ENCODE data around the gene PODXL. TPM values are rescaled to one million over a fixed set of nuclear protein-coding genes. Genes with fewer than 3 reads are reported as not detected.
"Not testable (repeated sequence)": the region's sequence is repeated elsewhere in the genome, so short reads cannot be mapped to it uniquely, and the experiment has no call there.

The PODXL gene
- total and polyA plus RNA-seq, 2 experiments from 2014 or later = 24.1 to 58.5 TPM

GRCh38 chr7:131476740-131477139 lies 79.7 kb downstream of the PODXL start:
- H3K36me3 ChIP-seq = peaks cover 15% of the 10 kb centered on the region
- no peaks in the 10 kb centered on the region for H3K9me3 ChIP-seq (ENCODE audit: low read depth)

GRCh38 chr7:131471250-131472004 lies 85.0 kb downstream of the PODXL start:
- Histone ChIP-seq H3K4me1 (ENCODE audit: low read depth) (no peaks in the 10 kb centered on the region), H3K27me3 (no peaks in the 10 kb centered on the region), H3K27ac (no peak overlapping the region), H3K4me3 (no peak overlapping the region), H3K9me3 (ENCODE audit: low read depth) (no peaks in the 10 kb centered on the region), H3K36me3 (peaks cover 40% of the 10 kb centered on the region)
- no peak for TF ChIP-seq CTCF (IDR thresholded peaks at IDR 0.05; ENCODE audit: low read depth, low read length)
- no peak for DNase-seq (ENCODE audit: low read depth in 1 of 2, low spot score in 1 of 2)

More at GRCh38 chr7:131476740-131477139, 79.7 kb downstream of the PODXL start:
- no peaks in the 10 kb centered on the region for H3K27me3 ChIP-seq
- no peaks in the 10 kb centered on the region for H3K4me1 ChIP-seq (ENCODE audit: low read depth)
- DNase-seq (ENCODE audit: low read depth in 1 of 2, low spot score in 1 of 2) = no peak
- no peak overlapping the region for H3K27ac ChIP-seq
- no peak for TF ChIP-seq CTCF (IDR thresholded peaks at IDR 0.05; ENCODE audit: low read depth, low read length)
- H3K4me3 ChIP-seq = no peak overlapping the region

GRCh38 chr7:131467788-131468187 lies 88.6 kb downstream of the PODXL start:
- Histone ChIP-seq H3K4me3 (no peak overlapping the region), H3K27ac (no peak overlapping the region), H3K27me3 (no peaks in the 10 kb centered on the region), H3K36me3 (peaks cover 39% of the 10 kb centered on the region), H3K4me1 (ENCODE audit: low read depth) (no peaks in the 10 kb centered on the region), H3K9me3 (ENCODE audit: low read depth) (no peaks in the 10 kb centered on the region)
- no peak for TF ChIP-seq CTCF (IDR thresholded peaks at IDR 0.05; ENCODE audit: low read depth, low read length)
- no peak for DNase-seq (ENCODE audit: low read depth in 1 of 2, low spot score in 1 of 2)

- TF ChIP-seq CTCF (IDR thresholded peaks at IDR 0.05; ENCODE audit: low read depth, low read length) = no peak
- Histone ChIP-seq H3K9me3 (ENCODE audit: low read depth) (no peaks in the 10 kb centered on the region), H3K27ac (no peak overlapping the region), H3K4me1 (ENCODE audit: low read depth) (no peaks in the 10 kb centered on the region), H3K4me3 (no peak overlapping the region), H3K36me3 (peaks cover 39% of the 10 kb centered on the region), H3K27me3 (no peaks in the 10 kb centered on the region)
- no peak for DNase-seq (ENCODE audit: low read depth in 1 of 2, low spot score in 1 of 2)
These were observed 89.6 kb downstream of the PODXL start for GRCh38 chr7:131466735-131467365.

GRCh38 chr7:131462715-131463114 lies 93.7 kb downstream of the PODXL start:
- H3K4me3 ChIP-seq; H3K27ac ChIP-seq; DNase-seq (ENCODE audit: low read depth in 1 of 2, low spot score in 1 of 2); H3K9me3 ChIP-seq (ENCODE audit: low read depth); H3K27me3 ChIP-seq; H3K4me1 ChIP-seq (ENCODE audit: low read depth): not testable (repeated sequence)
- peaks cover 24% of the 10 kb centered on the region for H3K36me3 ChIP-seq

- TF ChIP-seq CTCF (IDR thresholded peaks at IDR 0.05; ENCODE audit: low read depth, low read length) = no peak
- Histone ChIP-seq H3K4me3 (no peak overlapping the region), H3K36me3 (peaks cover 18% of the 10 kb centered on the region), H3K4me1 (ENCODE audit: low read depth) (no peaks in the 10 kb centered on the region), H3K27ac (no peak overlapping the region), H3K27me3 (no peaks in the 10 kb centered on the region), H3K9me3 (ENCODE audit: low read depth) (no peaks in the 10 kb centered on the region)
- no peak for DNase-seq (ENCODE audit: low read depth in 1 of 2, low spot score in 1 of 2)
These were observed 94.4 kb downstream of the PODXL start for GRCh38 chr7:131462059-131462458.
